DND-41 (cell line): Measurements from ENCODE around the gene C1QTNF2.

ENCODE experiments used
- EZH2 ChIP-seq: IDR thresholded peaks from 3 replicates; pipeline ENCODE4 v1.6.1; 2012; ENCODE audit warnings: borderline replicate concordance, low read depth, mild to moderate bottlenecking, moderate library complexity, low read length, inconsistent platforms; ENCODE audit not compliant: severe bottlenecking
- TF ChIP-seq, protein P1 (sequence below): IDR thresholded peaks from 2 replicates; pipeline ENCODE4 v1.5.1; 2012; ENCODE audit warnings: borderline replicate concordance, low read length, moderate library complexity, mild to moderate bottlenecking; ENCODE audit not compliant: poor library complexity, severe bottlenecking; ENCODE audit errors: extremely low read depth

GRCh38 chr5:160379511-160379910 is 9.1 kb upstream of the C1QTNF2 start:
- TF ChIP-seq, protein P1, sequence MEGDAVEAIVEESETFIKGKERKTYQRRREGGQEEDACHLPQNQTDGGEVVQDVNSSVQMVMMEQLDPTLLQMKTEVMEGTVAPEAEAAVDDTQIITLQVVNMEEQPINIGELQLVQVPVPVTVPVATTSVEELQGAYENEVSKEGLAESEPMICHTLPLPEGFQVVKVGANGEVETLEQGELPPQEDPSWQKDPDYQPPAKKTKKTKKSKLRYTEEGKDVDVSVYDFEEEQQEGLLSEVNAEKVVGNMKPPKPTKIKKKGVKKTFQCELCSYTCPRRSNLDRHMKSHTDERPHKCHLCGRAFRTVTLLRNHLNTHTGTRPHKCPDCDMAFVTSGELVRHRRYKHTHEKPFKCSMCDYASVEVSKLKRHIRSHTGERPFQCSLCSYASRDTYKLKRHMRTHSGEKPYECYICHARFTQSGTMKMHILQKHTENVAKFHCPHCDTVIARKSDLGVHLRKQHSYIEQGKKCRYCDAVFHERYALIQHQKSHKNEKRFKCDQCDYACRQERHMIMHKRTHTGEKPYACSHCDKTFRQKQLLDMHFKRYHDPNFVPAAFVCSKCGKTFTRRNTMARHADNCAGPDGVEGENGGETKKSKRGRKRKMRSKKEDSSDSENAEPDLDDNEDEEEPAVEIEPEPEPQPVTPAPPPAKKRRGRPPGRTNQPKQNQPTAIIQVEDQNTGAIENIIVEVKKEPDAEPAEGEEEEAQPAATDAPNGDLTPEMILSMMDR, result no peak
- TF ChIP-seq EZH2, result no peak
